K562 (cell line): ENCODE results near the gene MYOZ3.

Source experiments
- BHLHE40 ChIP-seq: IDR thresholded peaks from 2 replicates; pipeline ENCODE4 v1.6.1; 2011; ENCODE audit warnings: low read length, improper control_type of control experiment
- CTCF ChIP-seq, 3 experiments: IDR thresholded peaks in 2 of 3; conservative IDR thresholded peaks in 1 of 3; 2 replicates each; pipeline ENCODE4 v1.5.1; 2011 to 2012; ENCODE audit warnings: low read length in 3 of 3, mild to moderate bottlenecking in 3 of 3, control low read depth in 2 of 3, improper control_type of control experiment in 1 of 3, inconsistent platforms in 1 of 3, low read depth in 1 of 3, mixed read lengths in 1 of 3, moderate library complexity in 1 of 3; ENCODE audit not compliant: insufficient read depth in 2 of 3
- FOXP1 ChIP-seq: sonication (generic); formaldehyde crosslinking; IDR thresholded peaks from 2 replicates; pipeline ENCODE4 v1.8.0; 2022; ENCODE audit warnings: mild to moderate bottlenecking, missing genetic modification reagents
- GATA2 ChIP-seq: sonication (generic); formaldehyde crosslinking; IDR thresholded peaks from 2 replicates; pipeline ENCODE4 v1.4.0; 2020; ENCODE audit warnings: mild to moderate bottlenecking, missing genetic modification reagents
- MXI1 ChIP-seq: IDR thresholded peaks from 2 replicates; pipeline ENCODE4 v1.6.1; 2011; ENCODE audit warnings: low read depth, mild to moderate bottlenecking, improper control_type of control experiment, low read length
- NR2C2 ChIP-seq, 2 experiments: fragments of 200-800 bp in 1 of 2; sonication (Bioruptor generic) in 1 of 2; sonication (generic) in 1 of 2; formaldehyde crosslinking in 1 of 2; IDR thresholded peaks; 2 replicates each; pipeline versions ENCODE4 v1.6.1 to v1.8.0; 2016 to 2022; ENCODE audit warnings: mild to moderate bottlenecking in 1 of 2, missing compliant biosample characterization in 1 of 2, missing genetic modification characterization in 1 of 2, missing genetic modification reagents in 1 of 2
- NR2F6 ChIP-seq: fragments of 450-650 bp; formaldehyde crosslinking; IDR thresholded peaks from 2 replicates; pipeline ENCODE4 v1.4.0; 2020; ENCODE audit warnings: mild to moderate bottlenecking
- PHF8 ChIP-seq: fragments of 200-600 bp; sonication (generic); IDR thresholded peaks from 2 replicates; pipeline ENCODE4 v1.6.1; 2012; ENCODE audit warnings: mixed run types, mild to moderate bottlenecking, inconsistent platforms, low read length, moderate library complexity, borderline replicate concordance
- RFX1 ChIP-seq: fragments of 450-650 bp; IDR thresholded peaks from 2 replicates; pipeline ENCODE4 v1.6.1; 2016; ENCODE audit warnings: mild to moderate bottlenecking, moderate library complexity
- SMARCC2 ChIP-seq: fragments of 450-650 bp; IDR thresholded peaks from 2 replicates; pipeline ENCODE4 v1.6.1; 2017; ENCODE audit warnings: antibody characterized with exemption, moderate library complexity, mild to moderate bottlenecking, low read depth
- ZKSCAN1 ChIP-seq: fragments of 150-350 bp; IDR thresholded peaks from 2 replicates; pipeline ENCODE4 v1.6.1; 2016; ENCODE audit warnings: low read depth, low read length
- ZNF274 ChIP-seq: IDR thresholded peaks from 2 replicates; pipeline ENCODE4 v1.6.1; 2011; ENCODE audit warnings: low read depth, mild to moderate bottlenecking, low read length, moderate library complexity, borderline replicate concordance
- ZNF431 ChIP-seq: sonication (generic); formaldehyde crosslinking; IDR thresholded peaks from 2 replicates; pipeline ENCODE4 v1.8.0; 2022; ENCODE audit warnings: mild to moderate bottlenecking, missing genetic modification reagents
- TF ChIP-seq, protein P1 (sequence below): fragments of 200-400 bp; formaldehyde crosslinking; IDR thresholded peaks from 2 replicates; pipeline ENCODE4 v1.6.1; 2017; ENCODE audit warnings: mild to moderate bottlenecking, low read depth, low read length, moderate library complexity

DNA sequence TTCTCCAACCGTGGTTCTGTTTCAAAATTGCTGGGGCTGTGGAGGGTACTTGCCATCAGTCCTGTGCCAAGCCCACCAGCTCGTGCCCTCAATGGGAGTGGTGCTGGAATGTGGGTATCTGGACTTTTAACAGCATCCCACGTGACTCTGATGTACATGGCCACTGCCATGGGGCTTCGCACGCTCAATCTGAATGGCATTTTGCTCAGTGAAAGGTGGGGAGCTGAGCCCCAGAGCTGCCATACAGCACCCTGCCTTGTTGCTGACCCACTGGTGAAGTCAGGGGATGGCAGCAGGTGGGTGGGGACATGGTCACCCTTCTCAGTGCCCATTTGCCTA, 37.2 kb upstream of the MYOZ3 start:
- TF ChIP-seq RFX1 (no peak), CTCF (IDR thresholded peaks at IDR 0.05 in 2 of 3, conservative IDR thresholded peaks at IDR 0.05 in 1 of 3; ENCODE audit: insufficient read depth in 2 of 3, low read depth in 1 of 3, low read length in 3 of 3) (no peak), ZNF431 (CRISPR knock-in tag) (no peak), NR2F6 (no peak), GATA2 (CRISPR knock-in tag) (no peak), SMARCC2 (no peak), NR2C2 (CRISPR knock-in tag; IDR thresholded peaks at IDR 0.05) (no peak), NR2C2 (tag; IDR thresholded peaks at IDR 0.05) (no peak), BHLHE40 (no peak), MXI1 (no peak), PHF8 (no peak), FOXP1 (no peak), ZKSCAN1 (no peak), ZNF274 (no peak)
- TF ChIP-seq, protein P1, sequence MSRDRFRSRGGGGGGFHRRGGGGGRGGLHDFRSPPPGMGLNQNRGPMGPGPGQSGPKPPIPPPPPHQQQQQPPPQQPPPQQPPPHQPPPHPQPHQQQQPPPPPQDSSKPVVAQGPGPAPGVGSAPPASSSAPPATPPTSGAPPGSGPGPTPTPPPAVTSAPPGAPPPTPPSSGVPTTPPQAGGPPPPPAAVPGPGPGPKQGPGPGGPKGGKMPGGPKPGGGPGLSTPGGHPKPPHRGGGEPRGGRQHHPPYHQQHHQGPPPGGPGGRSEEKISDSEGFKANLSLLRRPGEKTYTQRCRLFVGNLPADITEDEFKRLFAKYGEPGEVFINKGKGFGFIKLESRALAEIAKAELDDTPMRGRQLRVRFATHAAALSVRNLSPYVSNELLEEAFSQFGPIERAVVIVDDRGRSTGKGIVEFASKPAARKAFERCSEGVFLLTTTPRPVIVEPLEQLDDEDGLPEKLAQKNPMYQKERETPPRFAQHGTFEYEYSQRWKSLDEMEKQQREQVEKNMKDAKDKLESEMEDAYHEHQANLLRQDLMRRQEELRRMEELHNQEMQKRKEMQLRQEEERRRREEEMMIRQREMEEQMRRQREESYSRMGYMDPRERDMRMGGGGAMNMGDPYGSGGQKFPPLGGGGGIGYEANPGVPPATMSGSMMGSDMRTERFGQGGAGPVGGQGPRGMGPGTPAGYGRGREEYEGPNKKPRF, result no peak
